Adrenal gland (tissue), 5 donors: Measurements from ENCODE around the gene PTPRE.

ENCODE experiments used
- POLR2A ChIP-seq, 2 donors: fragments of 450-650 bp; IDR thresholded peaks; one replicate each; pipeline ENCODE4 v1.6.1; 2017; ENCODE audit warnings: antibody characterized with exemption in 2 of 2, mild to moderate bottlenecking in 2 of 2, moderate library complexity in 1 of 2
- TF ChIP-seq, protein P1 (sequence below), 6 experiments: fragments of 450-650 bp in 4 of 6; fragments of 200-600 bp in 2 of 6; sonication (generic) in 1 of 6; IDR thresholded peaks; 1 replicate in 5 of 6; 2 replicates in 1 of 6; pipeline versions ENCODE4 v1.5.1 to v1.8.0; 2016 to 2021; ENCODE audit warnings: antibody characterized with exemption in 6 of 6, mild to moderate bottlenecking in 2 of 6, moderate library complexity in 1 of 6
- donor health status: DM: no; HTN: no; CAD: no.

DNA sequence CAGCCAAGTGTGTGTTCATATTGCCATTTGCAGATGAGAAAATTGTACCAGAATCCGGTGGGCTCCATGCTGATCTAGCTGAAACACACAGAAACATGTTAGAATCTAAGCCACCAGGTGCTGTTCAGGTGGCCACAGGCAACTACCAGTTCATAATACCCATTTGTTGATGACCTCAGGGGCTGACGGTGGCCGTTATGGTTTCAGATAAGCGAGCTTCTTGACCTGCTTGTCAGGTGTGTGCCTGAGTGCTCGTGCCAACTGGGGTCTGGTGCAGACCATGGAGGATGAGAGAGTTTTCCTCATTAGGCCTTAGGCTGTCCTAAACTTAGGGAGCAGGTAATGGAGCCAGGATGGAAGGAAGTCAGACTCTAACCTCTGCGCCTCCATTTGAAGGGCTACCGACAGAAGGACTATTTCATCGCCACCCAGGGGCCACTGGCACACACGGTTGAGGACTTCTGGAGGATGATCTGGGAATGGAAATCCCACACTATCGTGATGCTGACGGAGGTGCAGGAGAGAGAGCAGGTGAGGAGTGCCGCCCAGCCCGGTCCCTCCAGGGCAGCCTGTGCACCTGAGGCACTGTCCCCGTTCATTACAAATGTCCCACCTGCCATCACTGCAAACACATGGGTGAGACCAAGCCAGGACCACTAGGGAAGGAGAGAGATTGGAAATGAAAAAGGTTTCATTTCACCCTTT lies 166.2 kb downstream of the PTPRE start:
- TF ChIP-seq, protein P1, sequence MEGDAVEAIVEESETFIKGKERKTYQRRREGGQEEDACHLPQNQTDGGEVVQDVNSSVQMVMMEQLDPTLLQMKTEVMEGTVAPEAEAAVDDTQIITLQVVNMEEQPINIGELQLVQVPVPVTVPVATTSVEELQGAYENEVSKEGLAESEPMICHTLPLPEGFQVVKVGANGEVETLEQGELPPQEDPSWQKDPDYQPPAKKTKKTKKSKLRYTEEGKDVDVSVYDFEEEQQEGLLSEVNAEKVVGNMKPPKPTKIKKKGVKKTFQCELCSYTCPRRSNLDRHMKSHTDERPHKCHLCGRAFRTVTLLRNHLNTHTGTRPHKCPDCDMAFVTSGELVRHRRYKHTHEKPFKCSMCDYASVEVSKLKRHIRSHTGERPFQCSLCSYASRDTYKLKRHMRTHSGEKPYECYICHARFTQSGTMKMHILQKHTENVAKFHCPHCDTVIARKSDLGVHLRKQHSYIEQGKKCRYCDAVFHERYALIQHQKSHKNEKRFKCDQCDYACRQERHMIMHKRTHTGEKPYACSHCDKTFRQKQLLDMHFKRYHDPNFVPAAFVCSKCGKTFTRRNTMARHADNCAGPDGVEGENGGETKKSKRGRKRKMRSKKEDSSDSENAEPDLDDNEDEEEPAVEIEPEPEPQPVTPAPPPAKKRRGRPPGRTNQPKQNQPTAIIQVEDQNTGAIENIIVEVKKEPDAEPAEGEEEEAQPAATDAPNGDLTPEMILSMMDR (IDR thresholded peaks at IDR 0.05), result no peak
- TF ChIP-seq POLR2A (IDR thresholded peaks at IDR 0.05), result no peak
